H9 (cell line): ENCODE results near the gene PDXK. TPM values are rescaled to one million over a fixed set of nuclear protein-coding genes. Genes with fewer than 3 reads are reported as not detected.

Experiments
- DNase-seq: peaks from one replicate; pipeline ENCODE4 v3.0.0-alpha.2; 2017
- H2AFZ ChIP-seq: one replicate; pipeline ENCODE4 v1.6.1; 2013; ENCODE audit warnings: mild to moderate bottlenecking, low read length, control low read depth, moderate library complexity
- H2AK5ac ChIP-seq: 2 replicates; pipeline ENCODE4 v1.6.1; 2013; ENCODE audit warnings: low read length, control low read depth, mixed read lengths; ENCODE audit not compliant: insufficient read length
- H2BK120ac ChIP-seq: one replicate; pipeline ENCODE4 v1.6.1; 2013; ENCODE audit warnings: low read depth, mild to moderate bottlenecking, low read length, control low read depth, inconsistent platforms; ENCODE audit not compliant: poor library complexity, severe bottlenecking
- H2BK12ac ChIP-seq: 2 replicates; pipeline ENCODE4 v1.6.1; 2013; ENCODE audit warnings: low read length, control low read depth, mixed read lengths, low read depth; ENCODE audit not compliant: insufficient read length
- H2BK15ac ChIP-seq: 2 replicates; pipeline ENCODE4 v1.6.1; 2013; ENCODE audit warnings: low read depth, low read length, control low read depth
- H2BK20ac ChIP-seq: one replicate; pipeline ENCODE4 v1.6.1; 2013; ENCODE audit warnings: low read depth, mild to moderate bottlenecking, low read length, control low read depth, inconsistent platforms; ENCODE audit not compliant: poor library complexity, severe bottlenecking
- H2BK5ac ChIP-seq: 2 replicates; pipeline ENCODE4 v1.6.1; 2013; ENCODE audit warnings: low read length, control low read depth, mixed read lengths; ENCODE audit not compliant: insufficient read length
- H3K14ac ChIP-seq: 2 replicates; pipeline ENCODE4 v1.6.1; 2013; ENCODE audit warnings: low read length, control low read depth; ENCODE audit not compliant: insufficient read depth
- H3K18ac ChIP-seq: 2 replicates; pipeline ENCODE4 v1.6.1; 2013; ENCODE audit warnings: low read depth, mild to moderate bottlenecking, mixed read lengths, low read length, control low read depth; ENCODE audit not compliant: insufficient read length
- H3K23ac ChIP-seq: 2 replicates; pipeline ENCODE4 v1.6.1; 2013; ENCODE audit warnings: low read length, control low read depth, mixed read lengths, low read depth; ENCODE audit not compliant: insufficient read length
- H3K23me2 ChIP-seq: 2 replicates; pipeline ENCODE4 v1.6.1; 2013; ENCODE audit warnings: low read depth, mild to moderate bottlenecking, mixed read lengths, low read length, control low read depth; ENCODE audit not compliant: insufficient read length, poor library complexity, severe bottlenecking
- H3K27ac ChIP-seq: 2 replicates; pipeline ENCODE4 v1.5.1; 2013; ENCODE audit warnings: low read length, control low read depth, mixed read lengths, low read depth; ENCODE audit not compliant: insufficient read length
- H3K27me3 ChIP-seq: 2 replicates; pipeline ENCODE4 v1.6.1; 2013; ENCODE audit warnings: low read length, control low read depth, inconsistent platforms; ENCODE audit not compliant: insufficient read depth
- H3K4ac ChIP-seq: 2 replicates; pipeline ENCODE4 v1.6.1; 2013; ENCODE audit warnings: low read depth, mild to moderate bottlenecking, control low read depth, inconsistent platforms, low read length, moderate library complexity
- H3K4me1 ChIP-seq: 2 replicates; pipeline ENCODE4 v1.6.1; 2013; ENCODE audit warnings: low read length, control low read depth, inconsistent platforms; ENCODE audit not compliant: insufficient read depth
- H3K4me2 ChIP-seq: 2 replicates; pipeline ENCODE4 v1.6.1; 2013; ENCODE audit warnings: low read length, control low read depth, mixed read lengths; ENCODE audit not compliant: insufficient read length, insufficient read depth
- H3K56ac ChIP-seq: 2 replicates; pipeline ENCODE4 v1.6.1; 2013; ENCODE audit warnings: low read depth, mild to moderate bottlenecking, mixed read lengths, low read length, control low read depth; ENCODE audit not compliant: insufficient read length
- H3K79me1 ChIP-seq: 2 replicates; pipeline ENCODE4 v1.6.1; 2013; ENCODE audit warnings: low read depth, mild to moderate bottlenecking, moderate library complexity, low read length, control low read depth, inconsistent platforms; ENCODE audit not compliant: insufficient read depth, poor library complexity, severe bottlenecking
- H3K79me2 ChIP-seq: 2 replicates; pipeline ENCODE4 v1.6.1; 2013; ENCODE audit warnings: low read length, control low read depth, inconsistent platforms; ENCODE audit not compliant: insufficient read depth
- H3K9ac ChIP-seq: 2 replicates; pipeline ENCODE4 v1.6.1; 2013; ENCODE audit warnings: low read length, control low read depth, mixed read lengths; ENCODE audit not compliant: insufficient read length; ENCODE audit errors: extremely low read depth
- H3K9me3 ChIP-seq: one replicate; pipeline ENCODE4 v1.6.1; 2013; ENCODE audit warnings: low read depth, low read length, inconsistent platforms; ENCODE audit not compliant: control insufficient read depth
- H3T11ph ChIP-seq: one replicate; pipeline ENCODE4 v1.6.1; 2013; ENCODE audit warnings: mild to moderate bottlenecking, low read length, control low read depth, inconsistent platforms
- H4K20me1 ChIP-seq: one replicate; pipeline ENCODE4 v1.6.1; 2013; ENCODE audit not compliant: control insufficient read depth, insufficient read length, insufficient read depth
- H4K5ac ChIP-seq: 2 replicates; pipeline ENCODE4 v1.6.1; 2013; ENCODE audit warnings: low read depth, mild to moderate bottlenecking, mixed read lengths, low read length, control low read depth; ENCODE audit not compliant: insufficient read length
- H4K8ac ChIP-seq: replicated peaks from 2 replicates; pipeline ENCODE4 v1.6.1; 2013; ENCODE audit warnings: low read length, control low read depth, mixed read lengths, low read depth; ENCODE audit not compliant: insufficient read length
- H4K91ac ChIP-seq: 2 replicates; pipeline ENCODE4 v1.6.1; 2013; ENCODE audit warnings: low read depth, mild to moderate bottlenecking, moderate library complexity, mixed read lengths, low read length, control low read depth; ENCODE audit not compliant: insufficient read length
- H3K27ac Mint-ChIP-seq, 3 experiments: 2 replicates in 2 of 3; 3 replicates in 1 of 3; pipeline ENCODE4 v1.8.0; 2020 to 2021; ENCODE audit warnings: mixed read lengths in 3 of 3, mild to moderate bottlenecking in 1 of 3, moderate library complexity in 1 of 3
- H3K27me3 Mint-ChIP-seq: 2 replicates; pipeline ENCODE4 v1.8.0; 2021; ENCODE audit warnings: low read depth, mild to moderate bottlenecking, moderate library complexity, mixed read lengths
- H3K36me3 Mint-ChIP-seq, 3 experiments: 2 replicates in 2 of 3; 3 replicates in 1 of 3; pipeline ENCODE4 v1.8.0; 2020 to 2021; ENCODE audit warnings: low read depth in 3 of 3, mixed read lengths in 3 of 3; ENCODE audit not compliant: insufficient read depth in 1 of 3
- H3K4me1 Mint-ChIP-seq, 2 experiments: 2 replicates each; pipeline ENCODE4 v1.8.0; 2020; ENCODE audit warnings: mixed read lengths in 2 of 2
- H3K4me3 Mint-ChIP-seq, 2 experiments: 2 replicates in 1 of 2; 3 replicates in 1 of 2; pipeline ENCODE4 v1.8.0; 2020 to 2021; ENCODE audit warnings: mild to moderate bottlenecking in 2 of 2, mixed read lengths in 2 of 2, moderate library complexity in 1 of 2
- H3K9me3 Mint-ChIP-seq, 2 experiments: 2 replicates in 1 of 2; 3 replicates in 1 of 2; pipeline ENCODE4 v1.8.0; 2020; ENCODE audit warnings: mild to moderate bottlenecking in 2 of 2, mixed read lengths in 2 of 2, moderate library complexity in 1 of 2
- WGBS: extraction: QIAGEN DNeasy Blood & Tissue Kit; methylation state at CpG from one replicate; pipeline ENCODE4 v1.1.7; 2013; ENCODE audit warnings: missing lambda C conversion rate, low lambda C conversion rate, mixed read lengths; ENCODE audit not compliant: insufficient read length; ENCODE audit errors: extremely low coverage; 5-methylcytosine and 5-hydroxymethylcytosine counted together
- total RNA-seq: library from RNA; stranded (reverse); gene quantifications from 2 replicates; pipeline ENCODE4 v1.2.1, GENCODE V29; 2021
- TF ChIP-seq, protein P1 (sequence below): fragments of 200-600 bp; sonication (generic); conservative IDR thresholded peaks from 3 replicates; pipeline ENCODE4 v1.8.0; 2021; ENCODE audit warnings: antibody characterized with exemption, mild to moderate bottlenecking

The PDXK gene
- total RNA-seq, 1 experiment from 2014 or later: 109 TPM

- Histone ChIP-seq H2AK5ac (no peak overlapping the region), H3K23ac (no peak overlapping the region), H4K5ac (no peak overlapping the region), H2BK5ac (no peak overlapping the region), H2AFZ (no peak overlapping the region), H3K4me2 (no peak overlapping the region), H3K79me2 (no peaks in the 10 kb centered on the region), H3K18ac (no peak overlapping the region), H3K27me3 (no peaks in the 10 kb centered on the region), H3K27ac (no peak overlapping the region), H3T11ph (no peak overlapping the region), H3K79me1 (no peaks in the 10 kb centered on the region), H3K14ac (no peak overlapping the region), H2BK20ac (no peak overlapping the region), H3K56ac (no peak overlapping the region), H3K9me3 (no peaks in the 10 kb centered on the region), H4K20me1 (no peaks in the 10 kb centered on the region), H3K9ac (no peak overlapping the region), H3K4me1 (no peaks in the 10 kb centered on the region), H2BK120ac (no peak overlapping the region), H2BK12ac (no peak overlapping the region), H2BK15ac (no peak overlapping the region), H4K8ac (no peak overlapping the region), H3K23me2 (no peaks in the 10 kb centered on the region), H4K91ac (no peak overlapping the region), H3K4ac (no peak overlapping the region)
- H3K27ac Mint-ChIP-seq: no peak overlapping the region; a peak in 1 of 7 replicates
- no peaks in the 10 kb centered on the region for H3K4me1 Mint-ChIP-seq
- peaks cover 49 to 95% (median 94%) of the 10 kb centered on the region in 3 experiments; a peak in 6 of 7 replicates for H3K36me3 Mint-ChIP-seq
- H3K9me3 Mint-ChIP-seq: no peaks in the 10 kb centered on the region
- DNase-seq: no peak
- TF ChIP-seq, protein P1, sequence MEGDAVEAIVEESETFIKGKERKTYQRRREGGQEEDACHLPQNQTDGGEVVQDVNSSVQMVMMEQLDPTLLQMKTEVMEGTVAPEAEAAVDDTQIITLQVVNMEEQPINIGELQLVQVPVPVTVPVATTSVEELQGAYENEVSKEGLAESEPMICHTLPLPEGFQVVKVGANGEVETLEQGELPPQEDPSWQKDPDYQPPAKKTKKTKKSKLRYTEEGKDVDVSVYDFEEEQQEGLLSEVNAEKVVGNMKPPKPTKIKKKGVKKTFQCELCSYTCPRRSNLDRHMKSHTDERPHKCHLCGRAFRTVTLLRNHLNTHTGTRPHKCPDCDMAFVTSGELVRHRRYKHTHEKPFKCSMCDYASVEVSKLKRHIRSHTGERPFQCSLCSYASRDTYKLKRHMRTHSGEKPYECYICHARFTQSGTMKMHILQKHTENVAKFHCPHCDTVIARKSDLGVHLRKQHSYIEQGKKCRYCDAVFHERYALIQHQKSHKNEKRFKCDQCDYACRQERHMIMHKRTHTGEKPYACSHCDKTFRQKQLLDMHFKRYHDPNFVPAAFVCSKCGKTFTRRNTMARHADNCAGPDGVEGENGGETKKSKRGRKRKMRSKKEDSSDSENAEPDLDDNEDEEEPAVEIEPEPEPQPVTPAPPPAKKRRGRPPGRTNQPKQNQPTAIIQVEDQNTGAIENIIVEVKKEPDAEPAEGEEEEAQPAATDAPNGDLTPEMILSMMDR: no peak
- no CpG with 5 or more reads among the region's 12 CpGs for WGBS
- H3K27me3 Mint-ChIP-seq: no peaks in the 10 kb centered on the region
- no peak overlapping the region for H3K4me3 Mint-ChIP-seq
Measured at GRCh38 chr21:43688906-43689305, 30.0 kb upstream of the PDXK start.
